SK-N-DZ (cell line): Measurements from ENCODE around the gene CIAO2B.
"Not testable (repeated sequence)": the region's sequence is repeated elsewhere in the genome, so short reads cannot be mapped to it uniquely, and the experiment has no call there.

Experiments
- DNase-seq: peaks from one replicate; pipeline ENCODE4 v3.0.0-alpha.2; 2015; ENCODE audit warnings: low spot score

CIAO2B gene

DNA sequence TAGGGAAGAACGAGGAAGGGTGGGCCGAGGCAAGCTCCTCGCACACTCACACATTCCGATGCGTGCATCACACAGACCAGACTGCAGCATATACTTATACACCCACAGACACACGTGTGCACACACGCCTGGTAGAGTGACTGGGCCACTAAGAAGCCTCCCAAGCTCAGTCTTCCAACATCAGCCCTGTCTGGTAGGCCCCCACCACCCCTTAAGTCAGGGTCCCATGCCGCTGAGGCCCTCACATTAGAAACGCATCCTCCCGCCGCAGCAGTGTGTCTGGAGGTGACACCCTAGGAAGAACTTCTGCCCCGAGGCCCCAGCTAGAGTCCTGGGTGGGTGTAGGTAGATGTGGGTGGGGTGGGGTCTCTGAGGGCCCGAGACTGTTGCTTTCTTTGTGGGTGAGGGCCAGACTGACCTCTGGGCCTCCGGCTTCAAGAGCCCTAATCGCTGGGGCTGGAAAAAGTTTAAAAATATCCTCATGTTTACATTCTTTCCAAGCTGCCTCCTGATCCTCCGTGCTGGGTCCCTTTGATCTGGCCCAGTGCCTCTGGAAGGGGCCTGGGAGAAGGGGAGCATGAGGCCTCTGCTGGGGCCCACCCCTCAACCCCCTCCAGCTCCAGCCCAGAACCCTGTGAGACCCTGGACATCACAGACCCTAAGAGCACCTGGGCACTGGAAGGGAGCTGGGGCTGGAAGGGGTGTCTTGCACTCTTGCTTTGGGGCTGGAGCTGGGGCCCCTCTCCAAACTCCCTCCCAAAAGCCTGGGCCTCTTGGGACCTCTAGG lies 29.2 kb downstream of the CIAO2B start:
- no peak for DNase-seq

DNA sequence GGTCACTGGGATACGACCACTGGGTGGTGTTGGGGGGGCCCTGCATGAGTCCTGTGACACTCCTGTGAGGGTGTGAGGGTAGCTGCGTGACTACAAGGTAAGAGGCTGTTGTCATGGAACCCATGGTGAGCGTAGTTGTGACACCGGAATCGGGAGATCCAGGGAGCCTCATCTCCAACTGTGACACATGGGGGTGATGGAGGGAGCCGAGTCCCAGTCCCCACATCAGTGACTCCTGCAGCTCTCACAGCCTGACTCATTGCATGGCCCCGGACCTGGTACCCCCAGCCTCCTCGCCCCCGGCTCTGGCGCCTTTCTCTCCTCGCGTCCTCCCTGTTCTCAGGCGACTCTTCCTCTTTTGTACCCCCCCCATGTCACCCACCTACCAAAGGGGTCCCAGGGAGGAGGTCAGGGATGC lies 29.8 kb downstream of the CIAO2B start:
- no peak for DNase-seq

DNA sequence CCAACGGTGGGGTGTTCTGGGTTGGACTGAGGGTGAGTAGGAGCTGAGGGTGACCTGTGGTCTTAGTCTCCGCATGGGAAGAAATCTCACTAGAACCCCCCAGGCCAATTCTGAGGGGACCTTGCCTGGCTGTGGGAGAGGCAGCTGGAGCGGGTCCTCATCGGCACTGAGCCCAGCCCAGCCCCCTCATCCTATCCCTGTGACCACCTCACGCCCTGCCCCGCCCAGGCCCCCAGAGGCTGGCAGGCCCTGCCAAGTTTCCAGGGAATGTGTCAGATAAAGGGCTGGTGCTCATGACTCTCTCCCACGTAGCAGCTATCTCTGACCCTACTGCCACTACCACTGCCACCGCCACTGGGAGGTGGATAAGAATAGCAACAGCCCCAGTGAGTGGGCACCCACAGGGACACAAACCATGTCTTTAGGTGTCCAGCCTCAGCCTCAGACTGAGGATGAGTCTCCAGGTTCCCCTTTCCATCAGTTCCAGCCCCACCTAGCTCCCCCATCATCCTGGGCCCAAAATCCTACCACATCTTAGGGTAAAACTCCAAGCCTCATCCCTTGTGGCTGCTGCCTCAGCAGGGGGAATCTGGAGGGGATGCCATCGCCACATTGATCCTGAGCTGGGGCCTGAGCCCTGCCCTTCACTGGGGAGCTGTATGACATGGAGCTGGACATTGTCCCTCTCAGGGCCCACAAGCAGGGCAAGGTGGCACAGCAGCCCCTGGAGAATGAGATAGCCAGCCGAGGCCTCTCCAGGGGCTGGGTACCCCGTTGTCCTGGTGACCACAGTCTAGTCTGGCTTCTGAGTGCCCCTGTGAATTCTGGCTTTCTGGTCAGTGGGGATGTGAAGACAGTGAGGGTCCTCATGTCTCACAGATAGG lies 30.4 kb downstream of the CIAO2B start:
- no peak for DNase-seq

DNA sequence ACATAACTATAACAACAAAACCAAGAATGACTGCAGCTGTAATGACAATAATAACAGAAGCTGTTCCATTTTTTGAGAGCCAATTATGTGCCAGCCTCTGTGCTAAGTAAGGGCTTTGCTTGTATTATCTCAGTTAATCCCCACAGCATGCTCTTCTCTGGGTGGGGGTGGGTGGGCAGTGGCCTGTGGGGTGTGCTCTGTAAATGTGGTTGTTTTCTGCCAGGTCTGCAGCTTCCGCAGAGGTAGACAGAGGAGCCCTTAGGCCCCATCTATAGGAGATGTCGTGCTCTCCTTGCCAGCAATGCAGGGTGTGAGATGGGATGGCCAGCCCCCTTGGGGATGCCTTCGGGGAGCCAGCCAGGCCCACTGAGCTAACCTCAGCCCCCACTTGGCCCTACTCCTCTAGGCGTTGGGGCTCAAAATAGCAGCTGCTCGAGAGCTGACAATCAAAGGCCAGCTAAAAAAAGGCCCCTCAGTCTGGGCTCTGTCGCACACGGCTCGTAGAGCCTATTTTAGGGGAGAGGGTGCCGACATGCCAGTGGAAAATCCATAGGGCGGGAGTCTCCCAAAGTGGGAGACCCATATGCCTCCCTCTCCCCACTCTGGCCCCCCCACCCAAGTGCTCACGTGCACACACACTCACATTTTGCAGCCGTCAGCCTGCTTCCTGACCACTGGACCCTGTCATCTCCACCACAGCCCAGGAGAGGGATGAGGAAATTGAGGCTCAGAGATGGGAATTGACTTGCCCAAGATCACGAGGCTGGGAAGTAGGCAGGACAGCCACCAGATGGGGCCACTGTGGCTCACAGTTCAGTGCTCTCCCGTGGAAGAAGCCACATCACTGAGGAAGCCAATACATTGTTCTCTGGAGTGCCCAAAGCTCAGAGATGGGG lies 31.3 kb downstream of the CIAO2B start:
- DNase-seq, result no peak

DNA sequence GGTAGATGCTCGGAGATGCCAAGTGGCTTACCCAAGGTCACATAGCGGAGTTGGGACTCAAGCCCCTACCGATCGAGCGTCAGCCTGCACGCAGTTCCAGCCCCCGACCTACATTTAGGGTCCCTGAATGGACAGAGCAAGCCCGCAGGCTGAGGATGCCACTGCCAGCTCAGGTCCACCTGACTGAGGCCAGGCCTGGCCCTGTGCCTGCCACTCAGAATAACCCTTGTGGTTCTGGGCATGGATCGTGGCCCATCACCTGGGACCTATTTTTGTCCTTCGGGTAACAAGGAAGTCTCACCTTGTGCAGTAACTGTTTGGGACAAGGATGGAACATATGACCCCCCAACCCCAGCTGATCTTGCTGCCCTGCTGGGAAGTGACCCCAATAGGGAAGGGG lies 32.6 kb downstream of the CIAO2B start:
- DNase-seq, result no peak

DNA sequence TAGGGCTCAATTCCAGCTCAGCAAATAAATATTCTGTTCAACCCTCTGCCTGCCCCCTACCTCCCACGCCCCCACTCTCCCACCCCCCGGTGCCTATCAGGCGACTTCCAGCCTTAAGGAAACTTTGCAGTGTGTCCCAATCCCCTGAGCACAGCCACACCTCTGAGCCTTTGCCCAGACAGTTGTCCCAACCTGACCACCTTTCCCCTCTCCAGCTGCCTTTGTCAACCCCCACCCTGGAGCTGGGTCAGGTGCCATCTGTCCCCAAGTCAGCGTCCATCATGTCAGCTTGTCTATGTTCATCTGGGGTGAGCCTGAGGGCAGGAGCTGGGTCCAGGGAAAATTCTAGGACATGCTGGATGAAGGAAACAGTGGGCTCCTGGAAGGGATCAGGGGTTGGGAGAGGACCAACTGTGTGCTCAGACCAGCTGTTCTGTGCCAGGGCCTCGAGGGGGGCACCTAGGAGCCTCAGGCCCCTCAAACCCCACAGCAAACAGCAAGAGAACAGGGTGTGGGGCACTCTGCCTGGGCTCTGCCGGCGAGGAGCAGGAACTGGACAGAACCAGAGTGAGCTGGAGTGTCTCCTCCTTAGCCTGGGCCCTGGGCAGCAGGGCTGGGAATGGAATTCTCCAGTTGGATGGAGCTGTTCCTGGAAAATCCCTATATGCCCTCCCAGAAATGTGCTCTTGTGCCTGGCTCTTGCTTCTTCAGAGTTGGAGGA lies 33.3 kb downstream of the CIAO2B start:
- DNase-seq, result no peak

DNA sequence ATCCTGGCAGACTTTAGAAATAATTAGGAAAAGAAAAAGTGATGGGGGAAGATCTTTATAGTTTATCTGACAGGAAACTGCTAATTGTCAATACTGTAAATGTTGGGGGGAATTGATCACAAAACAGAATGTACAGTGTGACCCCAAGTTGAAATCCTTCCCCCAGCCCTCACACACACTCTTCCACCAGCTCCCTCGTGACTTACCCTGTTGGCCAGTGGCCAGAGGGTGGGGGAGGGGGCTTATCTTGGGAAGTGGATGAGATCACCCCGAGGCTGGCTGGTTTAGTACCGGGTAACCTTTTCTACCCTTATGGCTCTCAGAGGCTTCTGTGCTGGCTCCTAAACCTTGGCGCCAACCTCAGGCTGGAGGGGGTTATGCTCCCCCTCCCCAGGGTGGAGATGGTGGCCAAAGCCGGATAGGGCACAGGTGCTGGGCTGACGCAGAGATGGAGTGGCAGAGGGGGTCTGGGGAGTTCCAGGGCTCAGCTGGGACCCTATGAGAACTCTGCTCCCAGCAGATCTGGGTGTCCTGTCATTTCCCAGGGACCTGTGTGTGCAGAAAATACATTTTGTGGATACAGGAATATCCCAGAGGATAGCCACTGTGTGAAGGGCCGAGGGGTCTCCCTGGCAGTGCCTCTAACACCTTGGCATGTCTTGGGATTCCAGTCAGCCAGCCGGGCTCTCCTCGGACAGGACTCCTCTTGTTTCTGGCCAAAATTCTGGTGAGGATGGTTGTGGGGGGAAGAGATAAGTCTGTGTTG lies 34.1 kb downstream of the CIAO2B start:
- DNase-seq, result peak; percentile 43

DNA sequence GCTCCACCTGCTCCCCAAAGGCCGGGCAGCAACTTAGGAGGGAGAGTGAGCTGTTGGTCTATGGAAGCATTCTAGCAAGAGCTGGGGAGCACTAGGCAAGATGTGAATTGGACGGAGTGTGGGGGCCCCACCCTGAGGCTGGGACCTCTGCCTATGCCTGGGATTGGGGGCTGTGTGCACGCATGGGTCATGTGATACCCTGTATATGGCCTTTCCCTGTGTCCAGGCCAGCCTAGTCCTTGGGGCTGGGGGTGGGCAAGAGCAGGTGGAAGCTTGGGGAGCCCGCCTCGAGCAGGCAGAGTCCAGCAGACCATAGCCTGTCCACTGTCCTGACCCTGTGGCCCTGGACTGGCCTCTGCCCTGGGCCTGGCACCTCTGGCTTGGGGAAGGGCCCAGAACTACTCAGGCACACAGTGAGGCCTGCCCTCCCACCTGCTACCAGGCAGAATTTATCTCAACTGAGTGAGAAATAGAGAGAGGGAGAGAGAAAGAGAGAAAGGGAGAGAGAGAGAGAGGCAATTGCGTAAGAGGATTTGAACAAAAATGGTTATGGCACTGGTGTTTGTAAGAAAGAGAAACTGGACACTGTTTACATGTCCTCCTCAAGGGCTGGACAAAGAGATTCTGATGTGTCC lies 34.8 kb downstream of the CIAO2B start:
- DNase-seq, result no peak

DNA sequence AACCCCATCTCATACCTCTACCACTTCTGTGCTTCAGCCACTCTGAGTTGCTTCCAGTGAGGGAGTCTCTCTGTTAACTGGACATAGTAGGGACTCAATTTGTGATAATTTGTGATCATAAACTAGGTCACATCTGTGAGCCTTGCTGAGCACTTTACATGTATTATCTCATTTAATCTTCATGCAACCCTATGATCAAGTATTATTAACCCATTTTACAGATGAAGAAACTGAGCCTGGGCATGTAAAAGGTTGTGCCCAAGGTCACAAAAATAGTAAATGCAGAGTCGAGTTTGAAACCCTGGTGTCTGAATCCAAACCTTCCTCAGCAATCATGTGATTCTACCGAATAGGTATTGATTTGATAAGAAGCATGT lies 35.3 kb downstream of the CIAO2B start:
- no peak for DNase-seq

DNA sequence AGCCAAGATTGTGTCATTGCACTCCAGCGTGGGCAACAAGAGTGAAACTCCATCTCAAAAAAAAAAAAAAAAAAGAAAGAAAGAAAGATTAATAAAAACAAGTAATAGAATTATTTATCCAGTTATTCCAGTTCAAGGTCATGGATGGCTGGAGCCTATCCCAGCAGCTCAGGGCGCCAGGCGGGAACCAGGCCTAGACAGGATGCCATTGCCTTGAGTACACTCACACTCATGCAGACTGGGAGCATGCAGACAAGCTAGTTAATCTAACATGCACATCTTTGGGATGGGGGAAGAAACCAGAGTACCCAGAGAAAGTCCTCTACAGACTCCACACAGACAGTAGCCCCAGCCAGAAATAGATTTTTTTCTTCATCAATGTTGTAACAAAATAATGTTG lies 36.0 kb downstream of the CIAO2B start:
- DNase-seq, result no peak

DNA sequence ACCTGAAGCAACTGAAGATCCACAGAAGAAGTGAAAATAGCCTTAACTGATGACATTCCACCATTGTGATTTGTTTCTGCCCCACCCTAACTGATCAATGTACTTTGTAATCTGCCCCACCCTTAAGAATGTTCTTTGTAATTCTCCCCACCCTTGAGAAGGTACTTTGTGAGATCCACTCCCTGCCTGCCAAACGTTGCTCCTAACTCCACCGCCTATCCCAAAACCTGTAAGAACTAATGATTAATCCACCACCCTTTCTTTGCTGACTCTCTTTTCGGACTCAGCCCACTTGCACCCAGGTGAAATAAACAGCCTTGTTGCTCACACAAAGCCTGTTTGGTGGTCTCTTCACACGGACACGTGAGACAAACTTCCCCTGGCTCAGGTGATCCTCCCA lies 37.5 kb downstream of the CIAO2B start:
- not testable (repeated sequence) for DNase-seq

DNA sequence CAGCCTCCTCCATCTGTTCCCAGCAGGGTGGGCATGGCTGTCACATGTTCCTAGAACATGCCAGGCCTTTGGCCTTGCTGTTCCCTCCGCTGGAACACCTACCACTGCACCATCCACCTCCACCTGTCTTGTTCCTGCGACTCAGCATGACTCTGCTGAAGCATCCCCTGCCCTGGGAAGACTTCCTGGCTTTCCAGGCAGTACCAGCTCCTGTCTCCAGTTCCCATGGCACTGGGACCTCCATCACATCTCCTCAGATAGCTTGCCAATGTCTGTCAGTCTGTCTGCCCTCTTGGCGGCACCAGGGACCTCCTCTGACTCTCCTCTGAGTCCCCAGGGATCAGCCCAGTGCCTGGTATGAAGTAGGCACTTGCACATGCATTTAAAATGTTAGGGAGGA lies 38.2 kb downstream of the CIAO2B start:
- DNase-seq, result no peak

DNA sequence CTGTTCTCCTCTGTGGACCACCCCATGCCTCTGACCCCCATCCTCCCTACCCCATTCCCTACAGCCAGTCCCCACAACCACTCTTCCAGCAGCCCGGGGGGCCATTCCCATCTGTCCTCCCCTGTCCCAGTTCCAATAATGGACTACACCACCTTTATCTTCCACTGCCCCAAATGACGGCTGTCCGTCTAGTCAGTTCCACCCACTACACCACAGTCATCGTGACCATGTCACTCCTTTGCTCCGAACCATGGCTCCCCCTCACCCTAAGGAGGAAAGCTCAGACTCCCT lies 38.6 kb downstream of the CIAO2B start:
- no peak for DNase-seq

DNA sequence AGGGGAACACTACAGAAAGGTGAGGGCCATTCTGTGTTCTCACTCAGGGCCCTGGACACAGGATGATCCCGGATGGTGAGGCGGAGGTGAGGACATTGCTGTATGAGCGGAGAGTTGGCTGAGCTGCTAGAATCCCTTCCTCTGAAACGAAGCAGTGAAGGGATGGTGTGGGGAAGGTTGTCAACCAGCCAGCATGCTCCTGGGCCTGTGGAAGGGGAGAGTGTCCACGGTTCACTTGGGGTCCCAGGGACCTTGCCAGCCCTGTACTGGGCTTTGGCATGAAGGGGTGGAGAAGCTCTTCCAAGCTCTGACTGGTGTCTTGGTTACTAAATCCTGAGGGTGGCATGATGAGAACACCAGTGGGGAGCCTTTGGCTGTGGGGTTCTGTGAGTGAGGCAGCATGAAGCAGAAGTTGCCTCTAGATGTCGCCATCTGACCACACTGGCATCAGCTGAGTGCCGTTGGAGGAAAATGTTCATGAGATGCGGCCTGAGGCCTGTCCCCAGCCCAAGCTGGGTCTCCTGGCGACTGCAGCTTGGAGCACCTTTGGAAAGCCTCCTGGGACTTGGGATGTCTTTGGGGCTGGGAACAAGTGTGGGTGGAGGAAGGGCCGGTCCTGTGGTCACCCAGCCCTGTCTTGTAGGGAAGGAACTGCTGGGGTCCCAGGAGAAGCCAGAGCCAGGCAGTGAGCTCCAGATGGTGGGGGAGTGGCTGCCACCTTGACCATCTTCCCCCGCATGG lies 39.1 kb downstream of the CIAO2B start:
- peak; percentile 72 for DNase-seq

DNA sequence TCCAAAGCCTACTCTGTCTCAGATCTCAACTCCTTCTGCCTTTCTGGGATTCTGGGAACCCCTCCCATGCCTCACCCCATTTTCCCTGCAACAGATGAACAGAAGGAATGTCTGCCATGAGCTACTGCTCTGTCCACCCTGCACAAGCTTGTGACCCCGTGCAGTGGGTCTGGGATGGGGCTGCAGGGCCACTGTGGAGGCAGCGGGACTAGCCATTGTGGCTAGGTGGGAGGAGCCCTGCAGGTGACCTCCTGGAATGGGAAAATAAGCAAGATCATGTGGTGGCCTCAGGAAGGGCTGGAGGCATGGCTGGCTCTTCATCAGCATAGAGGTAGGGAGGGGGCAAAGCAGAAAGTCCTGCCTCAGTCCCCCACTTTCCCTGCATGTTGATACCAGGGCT lies 40.1 kb downstream of the CIAO2B start:
- DNase-seq, result no peak

DNA sequence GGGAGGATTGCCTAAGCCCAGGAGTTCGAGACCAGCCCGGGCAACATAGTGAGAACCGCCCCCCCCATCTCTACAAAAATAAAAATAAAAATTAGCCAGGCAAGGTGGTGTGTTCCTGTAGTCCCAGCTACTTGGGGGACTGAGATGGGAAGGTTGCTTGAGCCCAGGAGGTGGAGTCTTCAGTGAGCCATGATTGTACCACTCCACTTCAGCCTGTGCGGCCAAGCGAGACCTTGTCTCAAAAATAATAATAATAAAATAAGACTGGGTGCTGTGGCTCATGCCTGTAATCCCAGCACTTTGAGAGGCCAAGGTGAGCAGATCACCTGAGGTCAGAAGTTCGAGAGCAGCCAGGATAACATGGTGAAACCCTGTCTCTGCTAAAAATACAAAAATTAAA lies 42.4 kb downstream of the CIAO2B start:
- no peak for DNase-seq

DNA sequence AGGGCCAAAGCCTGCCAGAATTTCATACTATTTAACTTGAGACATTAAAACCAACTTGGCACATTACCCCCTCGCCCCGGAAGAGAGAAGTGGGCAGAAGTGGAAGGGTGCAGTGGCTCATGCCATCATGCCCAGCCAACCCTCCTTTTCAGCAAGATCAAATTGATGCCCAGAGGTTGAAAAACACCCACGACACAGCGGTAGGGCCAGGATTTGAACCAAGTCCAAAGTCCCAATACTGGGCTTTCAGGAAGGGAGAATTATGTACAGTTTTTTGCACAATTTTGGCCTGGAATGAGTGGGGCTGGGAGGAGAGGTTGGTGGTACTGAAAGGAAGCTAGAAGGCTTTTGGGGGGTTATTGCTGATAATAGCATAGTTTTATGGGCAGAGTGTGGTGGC lies 42.8 kb downstream of the CIAO2B start:
- no peak for DNase-seq

DNA sequence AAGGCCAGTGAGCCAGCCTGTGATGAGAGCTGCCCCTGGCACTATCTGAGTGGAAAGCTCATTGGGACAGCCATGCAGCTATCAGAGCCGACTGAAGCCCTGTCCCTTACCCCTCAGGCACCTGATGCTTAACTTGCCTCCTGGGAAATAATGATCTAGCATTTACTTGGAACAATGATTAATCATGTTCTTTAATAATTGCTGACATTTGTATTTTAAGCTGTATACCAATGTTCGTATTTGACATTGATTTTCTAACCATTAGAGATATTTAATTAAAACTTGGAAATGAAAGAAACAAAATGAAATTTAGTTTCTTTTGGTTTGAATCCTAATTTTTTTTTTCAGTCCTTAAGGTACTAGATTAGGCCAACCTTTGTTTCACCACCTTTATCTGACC lies 43.4 kb downstream of the CIAO2B start:
- no peak for DNase-seq

DNA sequence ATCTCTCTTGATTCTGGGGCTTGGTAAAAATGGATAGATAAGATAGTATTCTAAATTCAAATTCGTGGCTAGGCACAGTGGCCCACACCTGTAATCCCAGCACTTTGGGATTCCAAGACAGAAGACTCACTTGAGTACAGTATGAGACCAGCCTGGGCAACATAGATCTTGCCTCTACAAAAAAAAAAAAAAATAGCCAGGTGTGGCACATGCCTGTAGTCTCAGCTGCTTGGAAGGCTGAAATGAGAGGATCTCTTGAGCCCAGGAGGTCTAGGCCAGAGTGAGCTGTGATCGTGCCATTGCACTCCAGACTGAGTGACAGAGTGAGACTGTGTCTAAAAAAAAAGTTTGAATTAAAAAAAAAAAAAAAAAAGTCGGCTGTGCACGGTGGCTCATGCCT lies 44.6 kb downstream of the CIAO2B start:
- DNase-seq, result no peak
